ENCODE results near the gene COIL.
"Not testable (repeated sequence)": the region's sequence is repeated elsewhere in the genome, so short reads cannot be mapped to it uniquely, and the experiment has no call there.

COIL gene

GRCh38 chr17:56987283-56987834 lies 26.5 kb upstream of the COIL start:
- ATAC-seq (ENCODE audit: low read depth) (no peak), DNase-seq (ENCODE audit: low spot score in 2 of 2) (no peak)
- H3K27ac Mint-ChIP-seq, result no peak overlapping the region
- H3K9me3 Mint-ChIP-seq, result no peaks in the 10 kb centered on the region
- H3K4me1 Mint-ChIP-seq, result no peaks in the 10 kb centered on the region
- no peaks in the 10 kb centered on the region for H3K27me3 Mint-ChIP-seq
- H3K36me3 Mint-ChIP-seq, result peaks cover 38% of the 10 kb centered on the region
- no peak overlapping the region for H3K4me3 Mint-ChIP-seq

GRCh38 chr17:56985371-56986162 lies 24.7 kb upstream of the COIL start:
- H3K4me1 Mint-ChIP-seq, result no peaks in the 10 kb centered on the region
- no peak for ATAC-seq (ENCODE audit: low read depth)
- DNase-seq (ENCODE audit: low spot score in 2 of 2), result no peak
- H3K27me3 Mint-ChIP-seq, result no peaks in the 10 kb centered on the region
- H3K9me3 Mint-ChIP-seq, result no peaks in the 10 kb centered on the region
- no peak overlapping the region for H3K4me3 Mint-ChIP-seq
- no peak overlapping the region for H3K27ac Mint-ChIP-seq
- peaks cover 31% of the 10 kb centered on the region for H3K36me3 Mint-ChIP-seq

- Mint-ChIP-seq H3K27ac (no peak overlapping the region), H3K4me3 (no peak overlapping the region), H3K27me3 (no peaks in the 10 kb centered on the region), H3K36me3 (peaks cover 27% of the 10 kb centered on the region), H3K4me1 (peaks cover 10% of the 10 kb centered on the region), H3K9me3 (no peaks in the 10 kb centered on the region)
- DNase-seq (ENCODE audit: low spot score in 2 of 2) (no peak), ATAC-seq (ENCODE audit: low read depth) (no peak)
Observed at GRCh38 chr17:56983366-56983765, 22.5 kb upstream of the COIL start.

DNA sequence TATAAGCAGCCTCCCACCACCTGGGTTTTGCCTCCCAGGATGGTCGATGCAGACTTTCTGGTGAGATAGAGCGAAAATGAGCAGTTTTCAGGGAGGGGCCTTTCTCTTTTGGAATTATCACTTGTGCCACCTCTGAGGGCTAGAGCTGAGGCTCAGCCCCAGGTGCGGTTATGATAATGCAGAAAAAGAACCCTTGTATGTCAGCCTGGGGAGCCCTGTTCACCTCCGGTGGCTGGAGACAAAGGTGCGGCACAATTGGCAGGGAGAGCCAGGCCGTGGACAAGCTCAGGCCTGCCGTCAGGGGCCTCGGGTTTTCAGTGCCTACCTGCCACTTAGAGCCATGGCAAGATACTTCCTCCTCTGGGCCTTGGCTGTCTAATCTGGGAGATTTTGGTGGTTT lies 21.5 kb upstream of the COIL start:
- Mint-ChIP-seq H3K27me3 (peaks cover under 1% of the 10 kb centered on the region), H3K4me3 (no peak overlapping the region), H3K36me3 (peaks cover 18% of the 10 kb centered on the region), H3K27ac (no peak overlapping the region), H3K9me3 (no peaks in the 10 kb centered on the region), H3K4me1 (peaks cover 12% of the 10 kb centered on the region)
- ATAC-seq (ENCODE audit: low read depth), result no peak
- no peak for DNase-seq (ENCODE audit: low spot score in 2 of 2)

DNA sequence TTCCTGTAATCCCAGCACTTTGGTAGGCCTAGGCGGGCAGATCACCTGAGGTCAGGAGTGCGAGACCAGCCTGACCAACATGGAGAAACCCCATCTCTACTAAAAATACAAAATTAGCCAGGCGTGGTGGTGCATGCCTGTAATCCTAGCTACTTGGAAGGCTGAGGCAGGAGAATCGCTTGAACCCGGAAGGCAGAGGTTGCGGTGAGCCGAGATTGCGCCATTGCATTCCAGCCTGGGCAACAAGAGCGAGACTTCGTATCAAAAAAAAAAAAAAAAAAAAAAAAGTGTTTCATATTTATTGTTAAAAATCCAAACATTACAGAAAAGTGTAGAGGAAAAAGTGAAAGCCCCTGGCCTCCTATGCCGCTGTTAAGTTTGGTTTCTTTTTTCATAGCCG lies 19.7 kb upstream of the COIL start:
- not testable (repeated sequence) for H3K27me3 Mint-ChIP-seq; H3K27ac Mint-ChIP-seq; DNase-seq (ENCODE audit: low spot score in 2 of 2); H3K4me3 Mint-ChIP-seq; ATAC-seq (ENCODE audit: low read depth); H3K36me3 Mint-ChIP-seq; H3K9me3 Mint-ChIP-seq
- H3K4me1 Mint-ChIP-seq, result peaks cover 14% of the 10 kb centered on the region

- Mint-ChIP-seq H3K36me3 (peaks cover 2% of the 10 kb centered on the region), H3K27me3 (peaks cover 2% of the 10 kb centered on the region), H3K27ac (peak overlapping the region; percentile 97), H3K9me3 (no peaks in the 10 kb centered on the region), H3K4me1 (peaks cover 14% of the 10 kb centered on the region), H3K4me3 (peak overlapping the region; percentile 96)
- DNase-seq (ENCODE audit: low spot score in 2 of 2), result no peak
- no peak for ATAC-seq (ENCODE audit: low read depth)
Observed at GRCh38 chr17:56979091-56979480, 18.2 kb upstream of the COIL start.

DNA sequence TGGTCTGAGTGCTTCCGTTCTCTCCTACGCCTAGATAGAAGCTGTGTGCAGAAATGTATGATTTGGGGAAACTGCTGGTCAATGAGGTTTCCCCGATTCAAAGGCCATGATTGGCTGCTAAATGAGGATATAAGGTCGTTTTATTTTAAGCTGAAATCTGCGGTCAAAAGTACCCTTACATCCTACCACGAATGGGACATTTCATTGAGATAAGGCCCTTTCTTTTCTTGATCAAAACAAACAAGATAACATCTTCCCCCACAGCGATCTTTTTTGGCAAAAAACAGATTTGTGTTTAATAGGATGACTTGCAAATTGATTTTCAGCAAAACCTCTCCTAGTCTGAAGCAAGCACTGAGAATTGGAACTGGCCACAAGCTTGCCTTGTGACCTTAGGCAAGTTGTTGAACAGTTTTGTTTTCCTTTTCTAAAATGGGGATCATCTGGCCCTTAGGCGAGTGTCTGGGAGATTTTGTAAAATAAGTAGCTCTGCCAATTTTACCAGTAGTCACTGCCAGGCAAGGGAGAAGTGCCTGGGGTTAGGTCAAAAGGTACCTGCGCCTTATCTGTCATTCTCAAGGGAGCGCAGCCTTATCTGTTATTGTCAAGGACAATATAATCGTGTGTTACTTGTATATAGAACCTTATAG lies 17.7 kb upstream of the COIL start:
- Mint-ChIP-seq H3K9me3 (no peaks in the 10 kb centered on the region), H3K4me1 (peaks cover 14% of the 10 kb centered on the region), H3K27me3 (peaks cover 2% of the 10 kb centered on the region), H3K27ac (peak overlapping the region; percentile 97), H3K4me3 (peak overlapping the region; percentile 96), H3K36me3 (no peaks in the 10 kb centered on the region)
- peak; percentile 15 for ATAC-seq (ENCODE audit: low read depth)
- no peak for DNase-seq (ENCODE audit: low spot score in 2 of 2)

- H3K27me3 Mint-ChIP-seq, result peaks cover 2% of the 10 kb centered on the region
- peak; percentile 96 for ATAC-seq (ENCODE audit: low read depth)
- peak within 1 kb of the TSS; percentile 97 for H3K27ac Mint-ChIP-seq
Observed at GRCh38 chr17:56977673-56978395, 17.0 kb upstream of the COIL start, which contains the start of gene SCPEP1. TSS of gene SCPEP1 (plus strand) at chr17:56978131. CDS start at chr17:56978160, 29 bp downstream.

DNA sequence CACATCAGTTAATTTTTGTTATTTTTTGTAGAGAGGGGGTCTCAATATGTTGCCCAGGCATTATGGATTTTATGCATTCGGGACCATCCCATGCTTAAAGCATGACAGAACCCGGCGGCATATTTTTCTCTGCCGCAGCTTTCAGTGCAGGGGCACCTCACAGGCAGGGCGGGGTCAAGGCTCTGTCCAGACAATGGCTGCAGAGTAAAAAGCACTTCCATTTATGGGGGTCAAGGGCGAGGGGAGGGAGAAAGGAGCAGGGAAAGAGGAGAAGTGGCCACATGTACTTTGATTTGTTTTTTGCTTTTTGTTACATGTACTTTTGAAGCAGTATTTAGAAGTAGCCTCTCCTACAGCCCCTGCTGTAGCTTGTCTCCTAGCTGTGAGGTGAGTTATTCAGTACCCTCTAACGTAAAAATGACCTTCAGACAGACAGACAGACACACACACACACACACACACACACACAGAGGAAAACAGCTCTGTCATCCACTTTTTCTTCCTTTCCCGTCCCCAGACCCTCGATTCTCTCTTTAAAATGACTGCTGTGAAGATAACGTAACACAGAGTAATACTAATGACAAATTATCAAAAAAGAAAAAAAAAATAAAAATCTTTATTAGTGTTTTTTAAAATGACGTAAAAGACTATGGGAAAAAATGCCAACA lies 16.2 kb upstream of the COIL start:
- Mint-ChIP-seq H3K4me1 (peaks cover 14% of the 10 kb centered on the region), H3K36me3 (no peaks in the 10 kb centered on the region), H3K27ac (no peak overlapping the region), H3K9me3 (no peaks in the 10 kb centered on the region), H3K27me3 (peaks cover 2% of the 10 kb centered on the region), H3K4me3 (peak overlapping the region; percentile 57)
- ATAC-seq (ENCODE audit: low read depth) (no peak), DNase-seq (ENCODE audit: low spot score in 2 of 2) (no peak)

More at GRCh38 chr17:56977673-56978395, 17.0 kb upstream of the COIL start, which contains the start of gene SCPEP1:
- no peaks in the 10 kb centered on the region for H3K9me3 Mint-ChIP-seq
- peaks cover 14% of the 10 kb centered on the region for H3K4me1 Mint-ChIP-seq
- peak within 1 kb of the TSS; percentile 96 for H3K4me3 Mint-ChIP-seq
- H3K36me3 Mint-ChIP-seq, result no peaks in the 10 kb centered on the region
- peak; percentile 60 to 64 for DNase-seq (ENCODE audit: low spot score in 2 of 2)

- peaks cover 14% of the 10 kb centered on the region for H3K4me1 Mint-ChIP-seq
- DNase-seq (ENCODE audit: low spot score in 2 of 2), result no peak
- peaks cover 2% of the 10 kb centered on the region for H3K27me3 Mint-ChIP-seq
- H3K36me3 Mint-ChIP-seq, result no peaks in the 10 kb centered on the region
- no peak for ATAC-seq (ENCODE audit: low read depth)
- H3K9me3 Mint-ChIP-seq, result no peaks in the 10 kb centered on the region
- H3K4me3 Mint-ChIP-seq, result no peak overlapping the region
- no peak overlapping the region for H3K27ac Mint-ChIP-seq
Observed at GRCh38 chr17:56975656-56976055, 14.8 kb upstream of the COIL start.

DNA sequence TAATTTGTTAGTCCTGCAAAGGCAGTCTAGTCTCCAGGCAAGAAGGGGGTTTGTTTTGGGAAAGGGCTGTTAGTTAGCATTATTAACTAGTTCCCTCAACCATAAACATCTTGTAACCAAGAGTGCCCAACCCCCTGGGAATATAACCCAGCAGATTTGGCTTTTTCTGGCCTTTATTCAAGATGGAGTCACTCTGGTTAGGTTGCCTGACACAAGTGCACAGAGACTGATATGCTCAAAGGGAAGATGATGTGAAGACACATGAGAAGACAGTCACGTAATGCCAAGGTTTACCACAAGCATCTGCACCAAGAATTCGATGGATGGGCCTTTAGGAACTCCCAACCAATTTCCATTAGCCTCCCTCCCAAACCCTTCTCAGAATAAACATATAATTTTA lies 13.2 kb upstream of the COIL start:
- DNase-seq (ENCODE audit: low spot score in 2 of 2), result no peak
- H3K4me3 Mint-ChIP-seq, result no peak overlapping the region
- peaks cover 11% of the 10 kb centered on the region for H3K4me1 Mint-ChIP-seq
- no peaks in the 10 kb centered on the region for H3K9me3 Mint-ChIP-seq
- no peak for ATAC-seq (ENCODE audit: low read depth)
- peaks cover 2% of the 10 kb centered on the region for H3K27me3 Mint-ChIP-seq
- H3K36me3 Mint-ChIP-seq, result no peaks in the 10 kb centered on the region
- H3K27ac Mint-ChIP-seq, result no peak overlapping the region

- Mint-ChIP-seq H3K27me3 (peaks cover 2% of the 10 kb centered on the region), H3K27ac (no peak overlapping the region), H3K4me3 (no peak overlapping the region), H3K9me3 (no peaks in the 10 kb centered on the region), H3K36me3 (no peaks in the 10 kb centered on the region), H3K4me1 (peaks cover 5% of the 10 kb centered on the region)
- ATAC-seq (ENCODE audit: low read depth) (no peak), DNase-seq (ENCODE audit: low spot score in 2 of 2) (no peak)
Observed at GRCh38 chr17:56973520-56973919, 12.7 kb upstream of the COIL start.

DNA sequence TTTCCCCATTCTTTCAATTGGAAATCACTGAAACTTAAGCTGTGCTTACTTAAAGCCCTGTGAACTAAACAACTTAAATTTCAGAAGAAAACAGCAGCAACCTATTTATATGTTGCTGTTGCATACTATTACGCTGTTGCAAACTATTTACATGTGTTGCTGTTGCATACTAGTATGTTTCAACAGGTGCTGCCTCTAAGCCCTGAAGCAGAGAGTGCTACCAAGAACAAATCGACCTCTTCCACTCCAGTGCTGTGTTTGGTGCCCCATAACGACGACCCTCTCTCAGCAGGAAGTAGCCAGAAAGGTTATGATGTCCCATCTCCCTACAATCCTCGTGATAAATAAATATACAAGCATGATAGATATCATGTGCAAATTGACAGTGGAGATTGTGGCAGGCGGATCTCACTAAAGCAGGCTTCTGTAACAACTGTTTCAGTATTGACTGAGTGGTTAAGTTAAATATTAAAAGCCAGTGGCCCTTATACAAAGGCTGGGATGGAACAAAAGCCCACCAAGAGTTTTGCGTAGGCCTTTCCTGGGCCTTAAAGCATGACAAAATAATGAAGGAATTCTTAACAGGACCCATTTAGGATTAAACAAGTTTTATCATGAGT lies 11.4 kb upstream of the COIL start:
- H3K9me3 Mint-ChIP-seq, result no peaks in the 10 kb centered on the region
- ATAC-seq (ENCODE audit: low read depth), result no peak

More for the DNA sequence above, 11.4 kb upstream of the COIL start:
- H3K4me3 Mint-ChIP-seq, result no peak overlapping the region
- H3K27me3 Mint-ChIP-seq, result peaks cover under 1% of the 10 kb centered on the region
- no peaks in the 10 kb centered on the region for H3K36me3 Mint-ChIP-seq
- no peak overlapping the region for H3K27ac Mint-ChIP-seq
- peaks cover 1% of the 10 kb centered on the region for H3K4me1 Mint-ChIP-seq
- DNase-seq (ENCODE audit: low spot score in 2 of 2), result no peak

Data from memory B cell (primary cell).